Kidney epithelial cell (primary cell): Measurements from ENCODE around the gene ZDHHC9. TPM values are rescaled to one million over a fixed set of nuclear protein-coding genes. Genes with fewer than 3 reads are reported as not detected.

ENCODE experiments used
- DNase-seq: peaks from one replicate; pipeline ENCODE4 v3.0.0-alpha.2; 2010; ENCODE audit warnings: low read depth
- H3K27me3 ChIP-seq: 2 replicates; pipeline ENCODE4 v1.6.0; 2011; ENCODE audit warnings: low read length; ENCODE audit not compliant: control insufficient read depth, insufficient read depth
- H3K36me3 ChIP-seq: 2 replicates; pipeline ENCODE4 v1.5.1; 2011; ENCODE audit warnings: low read length; ENCODE audit not compliant: control insufficient read depth, insufficient read depth
- H3K4me3 ChIP-seq: 2 replicates; pipeline ENCODE4 v1.5.1; 2011; ENCODE audit warnings: low read depth, mild to moderate bottlenecking, control low read depth, low read length
- CTCF ChIP-seq: IDR thresholded peaks from 2 replicates; pipeline ENCODE4 v1.5.1; 2011; ENCODE audit warnings: mild to moderate bottlenecking, moderate library complexity, low read length, control low read depth, inconsistent platforms; ENCODE audit not compliant: insufficient read depth, poor library complexity, severe bottlenecking
- total RNA-seq: library from RNA; depleted of rRNA; stranded (reverse); fragments of >200 nt; gene quantifications from 2 replicates; pipeline ENCODE4 v1.2.3, GENCODE V29; 2015

ZDHHC9 gene
- total RNA-seq, 1 donor from 2014 or later, result 31.7 TPM

- DNase-seq, result no peak
- Histone ChIP-seq H3K27me3 (no peaks in the 10 kb centered on the region), H3K36me3 (no peaks in the 10 kb centered on the region), H3K4me3 (no peak overlapping the region)
- TF ChIP-seq CTCF, result no peak
Observed at GRCh38 chrX:129785160-129785947, 58.3 kb downstream of the ZDHHC9 start.

GRCh38 chrX:129784371-129784770 lies 59.3 kb downstream of the ZDHHC9 start:
- Histone ChIP-seq H3K27me3 (no peaks in the 10 kb centered on the region), H3K36me3 (no peaks in the 10 kb centered on the region), H3K4me3 (no peak overlapping the region)
- DNase-seq, result no peak
- no peak for TF ChIP-seq CTCF

GRCh38 chrX:129783291-129783713 lies 60.4 kb downstream of the ZDHHC9 start:
- Histone ChIP-seq H3K36me3 (no peaks in the 10 kb centered on the region), H3K4me3 (no peak overlapping the region), H3K27me3 (no peaks in the 10 kb centered on the region)
- no peak for DNase-seq
- no peak for TF ChIP-seq CTCF

GRCh38 chrX:129782706-129783105 lies 61.0 kb downstream of the ZDHHC9 start:
- no peak overlapping the region for H3K4me3 ChIP-seq
- no peak for DNase-seq
- no peak for TF ChIP-seq CTCF
- H3K36me3 ChIP-seq, result no peaks in the 10 kb centered on the region
- no peaks in the 10 kb centered on the region for H3K27me3 ChIP-seq

GRCh38 chrX:129781680-129782495 lies 61.8 kb downstream of the ZDHHC9 start:
- Histone ChIP-seq H3K4me3 (no peak overlapping the region), H3K27me3 (no peaks in the 10 kb centered on the region), H3K36me3 (no peaks in the 10 kb centered on the region)
- TF ChIP-seq CTCF, result no peak
- no peak for DNase-seq
